ENCODE data around the gene MMP14.
A peak's percentile ranks its signal among the peaks of the same experiment; 100 is the strongest.

MMP14 gene

GRCh38 chr14:22864979-22865378, 28.6 kb downstream of the MMP14 start:
- DNase-seq = no peak

- no peak for DNase-seq
These were observed 29.3 kb downstream of the MMP14 start for GRCh38 chr14:22865424-22866405.

- no peak for DNase-seq
These were observed 30.5 kb downstream of the MMP14 start for GRCh38 chr14:22866874-22867273.

GRCh38 chr14:22870811-22871223, 34.4 kb downstream of the MMP14 start:
- DNase-seq = no peak

GRCh38 chr14:22871224-22872032, 35.0 kb downstream of the MMP14 start, which contains the start of gene LRP10:
LRP10 (plus strand) TSS chr14:22871740; CDS start chr14:22872304, 564 bp downstream.
- DNase-seq = peak; percentile 24

GRCh38 chr14:22872033-22872832, 35.8 kb downstream of the MMP14 start:
- peak; percentile 3 for DNase-seq

- no peak for DNase-seq
These were observed 36.6 kb downstream of the MMP14 start for GRCh38 chr14:22872833-22873520.

GRCh38 chr14:22875003-22875747, 38.8 kb downstream of the MMP14 start:
- no peak for DNase-seq

GRCh38 chr14:22875748-22876319, 39.4 kb downstream of the MMP14 start:
- no peak for DNase-seq

- no peak for DNase-seq
These were observed 40.7 kb downstream of the MMP14 start for GRCh38 chr14:22877000-22877501.

- DNase-seq = no peak
These were observed 42.2 kb downstream of the MMP14 start for GRCh38 chr14:22878271-22879246.

GRCh38 chr14:22882064-22882463, 45.7 kb downstream of the MMP14 start:
- no peak for DNase-seq

- DNase-seq = peak; percentile 19
These were observed 46.3 kb downstream of the MMP14 start for GRCh38 chr14:22882529-22883172.

GRCh38 chr14:22883173-22883976, 47.0 kb downstream of the MMP14 start, which contains the start of gene REM2:
REM2 (plus strand) TSS chr14:22883222; CDS start chr14:22883288, 66 bp downstream.
- DNase-seq = peak; percentile 6

GRCh38 chr14:22884076-22884737, 47.8 kb downstream of the MMP14 start:
- DNase-seq = no peak

- no peak for DNase-seq
These were observed 48.5 kb downstream of the MMP14 start for GRCh38 chr14:22884738-22885523.

Data from NCI-H1417 treated with DMSO at 0.1 percent for 48 hours (cell line).